ENCODE measurements around the gene NUP43.
"Not testable (repeated sequence)": the region's sequence is repeated elsewhere in the genome, so short reads cannot be mapped to it uniquely, and the experiment has no call there.

The NUP43 gene

DNA sequence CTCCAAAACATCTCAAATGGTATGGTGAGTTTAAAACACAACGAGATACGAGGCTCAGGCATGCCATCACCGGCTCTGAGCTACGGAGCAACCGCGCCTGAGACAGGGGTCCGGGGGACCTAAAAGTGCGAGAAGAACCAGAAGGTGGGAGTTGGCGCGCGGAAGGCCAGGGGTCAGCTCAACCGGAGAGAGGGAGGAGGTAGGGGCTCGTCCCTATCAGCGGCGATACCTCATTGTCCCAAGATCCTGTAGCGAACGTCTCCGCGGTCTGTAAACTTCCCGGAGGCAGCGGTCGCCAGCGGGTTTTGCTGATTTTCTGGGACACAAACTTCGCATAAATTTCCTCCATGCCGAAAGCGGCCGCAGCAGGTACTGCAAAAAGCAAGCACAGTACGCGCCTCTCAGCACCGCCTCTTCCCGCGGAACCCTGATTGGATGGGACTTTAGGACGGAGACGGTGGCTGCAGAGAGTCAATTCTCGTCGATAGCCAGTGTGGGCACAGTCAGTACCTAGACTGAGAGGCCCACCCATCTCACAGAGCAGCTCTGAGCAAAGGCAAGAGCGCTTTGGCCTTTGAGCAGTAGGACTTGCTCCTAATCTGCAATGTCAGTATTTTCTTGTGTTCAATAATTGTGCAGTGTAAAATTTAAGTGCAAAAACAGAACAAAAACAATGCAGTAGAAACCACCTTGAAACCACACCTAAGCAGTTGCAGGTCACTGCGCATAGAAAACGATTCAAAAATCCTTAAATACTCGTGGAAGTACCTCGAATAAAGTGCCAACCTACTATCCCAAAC, at the start of gene NUP43:
NUP43 (minus strand) TSS at position 383 of the 800 bp plus-strand sequence; CDS start at position 349, 34 bp downstream.
- DNase-seq = peak; percentile 92

DNA sequence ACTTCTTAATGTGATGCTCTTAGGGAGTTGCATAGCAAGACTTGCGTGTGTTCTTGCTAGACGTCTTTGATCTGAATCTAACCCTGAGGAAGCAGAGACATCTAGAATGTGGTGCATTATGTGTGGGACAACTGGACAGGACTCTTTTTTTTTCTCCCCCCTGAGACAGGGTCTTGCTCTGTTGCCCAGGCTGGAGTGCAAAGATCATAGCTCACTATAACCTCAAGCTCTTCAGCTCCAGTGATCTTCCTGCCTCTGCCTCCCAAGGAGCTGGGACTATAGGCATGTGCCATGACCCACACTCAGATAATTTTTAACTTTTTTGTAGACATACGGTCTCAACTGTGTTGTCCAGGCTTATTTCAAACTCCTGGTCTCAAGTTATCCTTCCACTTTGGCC, 37.2 kb upstream of the NUP43 start:
- DNase-seq = no peak

DNA sequence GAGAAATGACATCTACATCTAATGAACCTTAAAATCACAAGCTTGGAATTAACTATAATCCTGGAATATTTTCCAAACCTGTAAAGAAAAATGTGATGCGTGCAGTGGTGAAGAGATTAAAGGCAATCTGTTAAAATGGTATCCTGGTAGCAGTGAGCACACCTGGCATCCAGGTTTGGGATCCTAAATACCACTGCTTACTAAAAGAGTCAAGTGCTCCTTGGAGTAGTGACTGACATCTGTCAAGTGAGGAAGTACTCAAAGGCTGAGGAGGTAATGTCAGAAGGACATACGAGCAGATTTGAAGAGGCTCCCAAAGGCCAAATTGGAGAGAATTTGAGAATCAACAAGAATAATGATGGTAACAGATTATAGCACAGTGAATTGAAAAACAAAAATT, 36.0 kb upstream of the NUP43 start:
- no peak for DNase-seq

DNA sequence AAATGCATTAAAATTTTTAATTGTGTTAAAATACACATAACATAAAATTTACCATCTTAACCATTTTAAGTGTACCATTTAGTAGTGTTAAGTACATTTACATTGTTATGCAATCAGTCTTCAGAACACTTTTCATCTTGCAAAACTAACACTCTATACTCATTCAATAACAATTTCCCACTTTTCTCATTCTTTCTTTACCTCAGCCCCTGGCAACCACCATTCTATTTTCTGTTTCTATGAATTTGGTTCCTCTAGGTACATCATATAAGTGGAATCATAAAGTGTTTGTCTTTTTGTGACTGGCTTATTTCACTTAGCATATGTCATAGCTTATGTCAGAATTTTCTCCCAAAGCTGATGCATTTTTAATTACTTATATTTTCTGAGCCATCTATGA, 35.4 kb upstream of the NUP43 start:
- no peak for DNase-seq

GRCh38 chr6:149779644-149779963, 33.3 kb upstream of the NUP43 start:
- no peak for DNase-seq

GRCh38 chr6:149777624-149778023, 31.3 kb upstream of the NUP43 start:
- no peak for DNase-seq

DNA sequence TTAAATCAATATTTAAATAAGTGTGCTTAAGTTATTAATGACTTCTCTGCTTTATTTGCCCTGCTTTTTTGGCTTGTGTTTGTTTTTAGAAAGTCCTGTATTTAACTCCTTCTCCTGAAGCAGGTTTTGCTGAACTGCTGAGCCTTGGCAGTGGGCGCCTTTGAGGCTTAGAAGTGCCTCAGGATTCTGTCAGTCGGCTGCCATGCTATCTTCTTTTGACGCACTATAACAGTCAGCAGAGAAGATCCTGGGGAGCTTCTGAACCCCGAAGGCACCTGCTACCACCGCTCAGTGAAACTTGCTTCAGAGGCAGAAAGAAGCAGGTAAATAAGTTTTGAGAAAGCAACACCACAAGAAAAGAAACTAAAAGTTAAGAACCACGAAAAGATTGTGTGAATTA, 25.6 kb upstream of the NUP43 start:
- DNase-seq = no peak

DNA sequence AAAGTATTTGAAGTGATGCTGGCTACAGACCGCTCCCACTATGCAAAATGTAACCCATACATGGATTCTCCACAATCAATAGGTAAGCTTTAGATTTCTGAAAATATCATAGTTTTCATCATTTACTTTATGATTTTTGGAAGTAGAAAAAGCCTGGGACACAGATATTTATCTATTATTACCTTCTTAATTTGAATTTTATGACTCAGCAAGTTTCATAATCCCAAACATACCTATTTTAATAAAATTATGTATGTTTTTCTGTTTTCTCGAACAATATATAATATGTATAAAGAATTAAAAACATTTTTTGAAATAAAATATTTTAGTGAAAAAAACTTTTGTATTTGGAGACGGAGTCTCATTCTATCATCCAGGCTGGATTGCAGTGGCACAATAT, 24.9 kb upstream of the NUP43 start:
- no peak for DNase-seq

DNA sequence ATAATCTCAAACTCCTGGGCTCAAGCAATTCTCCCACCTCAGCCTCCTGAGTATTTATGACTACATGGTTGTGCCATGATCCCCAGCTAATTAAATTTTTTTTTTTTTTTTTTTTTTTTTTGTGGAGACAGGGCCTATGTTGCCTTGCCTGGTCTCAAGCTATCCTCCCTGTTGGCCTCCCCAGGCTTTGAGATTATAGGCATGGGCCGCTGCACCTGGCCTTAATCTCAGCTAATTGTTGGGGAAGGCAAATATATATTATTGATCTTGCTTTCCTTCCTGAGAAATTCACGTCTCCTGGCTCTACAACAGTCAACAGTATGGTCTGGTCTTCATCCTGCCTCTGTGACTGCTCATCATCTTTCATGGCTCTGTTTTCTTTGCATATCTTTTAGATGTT, 23.3 kb upstream of the NUP43 start:
- no peak for DNase-seq

DNA sequence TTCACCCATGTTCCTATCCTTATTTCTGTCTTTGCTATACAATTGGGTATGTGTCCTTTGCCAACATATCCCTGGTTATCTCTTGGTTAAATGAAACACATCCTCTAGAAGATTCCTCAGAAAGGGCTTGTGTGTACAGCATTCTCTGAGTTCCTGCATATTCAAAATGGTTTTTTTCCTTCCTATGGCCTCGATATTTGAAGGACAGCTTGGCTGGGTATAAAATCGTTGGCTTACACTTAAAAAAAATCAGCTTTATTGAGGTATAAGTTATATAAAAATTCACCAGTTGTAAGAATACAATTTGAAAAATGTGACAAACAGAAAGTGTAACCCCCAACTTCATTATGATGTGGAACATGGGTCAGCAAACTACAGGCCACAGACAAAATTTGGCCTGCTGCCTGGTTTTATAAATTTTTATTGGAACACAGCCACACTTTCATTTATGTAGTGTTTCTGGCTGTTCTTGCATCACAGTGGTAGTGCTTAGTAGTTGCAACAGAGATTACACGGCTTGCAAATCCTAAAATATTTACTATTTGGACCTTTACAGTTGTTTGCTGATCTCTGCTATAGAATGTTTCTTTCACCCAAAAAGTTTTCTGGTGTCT, 19.9 kb upstream of the NUP43 start:
- DNase-seq = no peak

- no peak for DNase-seq
Observed at GRCh38 chr6:149763866-149764265, 17.5 kb upstream of the NUP43 start.

GRCh38 chr6:149761438-149761837, 15.1 kb upstream of the NUP43 start:
- DNase-seq = no peak

GRCh38 chr6:149756261-149756636, 9.9 kb upstream of the NUP43 start:
- no peak for DNase-seq

- no peak for DNase-seq
Observed at GRCh38 chr6:149755300-149756260, 9.3 kb upstream of the NUP43 start.

DNA sequence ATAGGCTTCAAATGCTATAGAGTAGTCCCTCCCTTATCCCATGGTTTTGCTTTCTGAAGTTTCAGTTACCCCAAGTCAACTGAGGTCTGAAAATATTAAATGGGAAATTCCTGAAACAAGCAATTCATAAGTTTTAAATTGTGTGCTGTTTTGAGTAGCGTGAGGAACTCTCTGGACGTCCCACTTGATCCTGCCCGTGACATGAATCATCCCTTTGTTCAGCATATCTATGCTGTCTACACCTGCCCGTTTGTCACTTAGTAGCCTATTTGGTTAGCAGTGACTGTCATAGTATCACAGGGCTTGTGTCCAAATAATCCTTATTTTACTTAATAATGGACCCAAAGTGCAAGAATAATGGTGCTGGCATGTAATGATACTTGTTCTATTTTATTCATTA, 8.2 kb upstream of the NUP43 start:
- no peak for DNase-seq

GRCh38 chr6:149753374-149753637, 7.0 kb upstream of the NUP43 start:
- not testable (repeated sequence) for DNase-seq

DNA sequence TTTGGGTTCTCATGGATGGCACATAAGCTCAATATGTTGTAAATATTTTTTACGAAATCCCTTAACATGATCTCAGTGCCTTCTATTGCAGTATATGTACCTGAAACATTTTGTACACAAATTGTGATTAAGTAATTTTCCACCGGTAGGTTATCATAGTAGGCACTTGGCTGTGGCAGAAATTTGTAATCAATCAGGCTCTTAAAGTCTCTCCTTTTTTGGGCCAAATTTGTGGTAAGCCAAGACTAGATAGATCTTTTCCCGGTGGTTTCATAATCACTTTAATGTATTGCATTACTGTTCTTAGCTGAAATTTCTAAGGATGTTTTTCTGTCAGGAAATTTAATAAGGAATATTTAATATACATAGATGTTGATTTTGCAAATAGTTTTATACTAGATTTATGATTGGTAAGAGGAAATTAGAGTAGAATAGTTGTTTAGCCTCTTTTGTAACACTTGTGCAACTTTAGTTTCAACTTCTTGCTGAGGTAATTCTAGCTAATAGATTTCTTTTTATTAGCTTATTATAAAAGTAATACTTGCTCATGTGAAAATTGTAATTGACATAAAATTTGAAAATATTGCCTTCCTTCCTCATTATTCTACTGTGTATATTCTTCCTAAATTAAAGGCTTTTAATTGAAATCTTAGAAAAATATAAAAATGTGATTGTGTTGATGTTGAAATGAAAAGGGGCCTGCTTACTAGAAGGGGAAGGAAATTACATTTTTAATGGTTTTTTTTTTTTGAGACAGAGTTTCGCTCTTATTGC, 6.5 kb upstream of the NUP43 start:
- no peak for DNase-seq

DNA sequence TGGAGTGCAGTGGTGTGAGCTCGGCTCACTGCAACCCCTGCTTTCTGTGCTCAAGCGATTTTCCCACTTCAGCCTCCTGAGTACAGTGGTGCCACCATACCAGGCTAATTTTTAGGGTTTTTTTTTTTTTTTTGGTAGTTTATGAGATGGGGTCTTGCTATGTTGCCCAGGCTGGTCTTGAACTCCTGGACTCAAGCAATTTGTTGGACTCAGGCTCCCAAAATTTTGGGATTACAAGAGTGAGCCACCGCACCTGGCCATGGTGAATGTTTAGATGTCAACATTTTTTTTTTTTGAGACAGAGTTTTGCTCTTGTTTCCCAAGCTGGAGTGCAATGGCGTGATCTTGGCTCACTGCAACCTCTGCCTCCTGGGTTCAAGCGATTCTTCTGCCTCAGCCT, 5.6 kb upstream of the NUP43 start:
- DNase-seq = not testable (repeated sequence)

GRCh38 chr6:149751239-149751638, 4.9 kb upstream of the NUP43 start:
- no peak for DNase-seq

DNA sequence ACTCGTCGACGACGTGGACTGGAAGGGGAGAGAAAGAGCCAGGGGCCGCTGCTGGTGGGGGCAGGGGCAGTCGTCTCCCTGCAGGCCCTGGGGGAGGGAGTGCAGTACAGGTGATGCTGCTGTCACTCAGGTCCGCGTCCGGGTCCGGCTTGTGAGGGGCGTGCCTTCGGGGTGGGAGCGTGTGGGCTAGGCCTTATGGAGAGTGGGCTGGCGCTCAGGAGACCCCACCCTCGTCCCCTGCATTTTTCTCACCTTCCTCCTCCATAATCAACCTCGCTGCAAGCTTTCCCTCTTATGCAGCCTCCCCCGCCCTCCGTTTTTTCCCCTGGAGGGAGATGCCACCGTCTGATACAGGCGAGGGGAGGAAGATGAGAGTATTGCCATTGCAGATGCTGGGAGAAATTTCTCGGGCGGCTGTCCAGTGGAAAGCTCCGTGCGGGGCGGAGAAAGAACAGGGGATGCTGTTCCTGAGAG, 3.8 kb upstream of the NUP43 start:
- DNase-seq = peak; percentile 70

DNA sequence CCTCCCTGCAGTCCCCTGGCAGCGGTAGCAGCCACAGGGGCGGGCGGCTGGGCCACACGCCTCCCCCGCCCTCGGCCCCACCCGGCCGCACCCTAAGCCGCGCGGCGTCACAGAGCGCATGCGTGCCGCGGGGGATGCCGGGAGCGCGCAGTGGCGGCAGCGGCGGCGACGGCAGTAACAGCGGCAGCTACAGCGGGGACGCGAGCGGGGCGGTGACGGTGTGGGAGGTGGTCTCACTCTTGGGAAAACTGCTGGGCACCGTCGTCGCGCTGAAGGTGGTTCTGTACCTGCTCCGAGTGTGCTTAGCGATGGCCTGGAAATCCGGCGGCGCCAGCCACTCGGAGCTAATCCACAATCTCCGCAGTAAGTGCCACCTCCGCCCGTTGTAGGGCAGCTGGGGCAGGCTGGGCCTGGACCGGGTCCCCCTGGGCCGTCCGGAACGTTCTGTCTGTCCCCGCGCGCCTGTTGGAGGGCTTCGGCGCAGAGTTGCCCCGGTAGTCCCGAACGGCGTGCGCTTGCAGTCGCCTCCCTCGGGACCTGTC, 3.3 kb upstream of the NUP43 start, which contains the start of gene PCMT1:
PCMT1 (plus strand) TSS at position 148 of the 542 bp plus-strand sequence; CDS start at position 309, 161 bp downstream.
- peak; percentile 92 for DNase-seq

DNA sequence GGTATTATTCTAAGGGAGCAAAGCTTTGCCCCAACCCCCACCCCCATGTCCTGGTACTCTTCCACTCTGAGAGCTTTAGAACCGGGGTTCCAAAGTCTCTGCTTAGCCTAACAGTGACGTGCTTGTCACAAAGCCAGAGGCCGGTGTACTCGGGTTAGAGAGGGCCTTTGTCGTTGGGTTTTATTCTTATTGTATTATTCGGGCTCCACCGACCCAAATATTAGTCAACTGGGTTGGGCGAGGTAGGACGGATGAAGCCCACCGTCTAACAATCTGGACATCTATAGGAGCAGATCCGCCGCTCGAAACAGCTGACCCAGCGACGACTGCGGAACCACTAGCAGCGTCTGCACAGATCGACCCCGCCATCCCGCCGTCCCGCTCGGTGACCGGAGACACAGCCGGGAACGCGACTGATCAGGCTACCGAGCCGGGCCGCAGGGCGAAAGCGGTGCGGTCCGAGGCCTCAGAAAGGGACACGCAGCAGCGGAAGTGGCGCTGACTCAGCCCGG, 2.8 kb upstream of the NUP43 start:
- not testable (repeated sequence) for DNase-seq
